ENCODE data around the gene EFEMP2.
A peak's percentile ranks its signal among the peaks of the same experiment; 100 is the strongest.

The EFEMP2 gene

GRCh38 chr11:65884716-65885092 is 12.1 kb upstream of the EFEMP2 start:
- peak; percentile 76 for DNase-seq

DNA sequence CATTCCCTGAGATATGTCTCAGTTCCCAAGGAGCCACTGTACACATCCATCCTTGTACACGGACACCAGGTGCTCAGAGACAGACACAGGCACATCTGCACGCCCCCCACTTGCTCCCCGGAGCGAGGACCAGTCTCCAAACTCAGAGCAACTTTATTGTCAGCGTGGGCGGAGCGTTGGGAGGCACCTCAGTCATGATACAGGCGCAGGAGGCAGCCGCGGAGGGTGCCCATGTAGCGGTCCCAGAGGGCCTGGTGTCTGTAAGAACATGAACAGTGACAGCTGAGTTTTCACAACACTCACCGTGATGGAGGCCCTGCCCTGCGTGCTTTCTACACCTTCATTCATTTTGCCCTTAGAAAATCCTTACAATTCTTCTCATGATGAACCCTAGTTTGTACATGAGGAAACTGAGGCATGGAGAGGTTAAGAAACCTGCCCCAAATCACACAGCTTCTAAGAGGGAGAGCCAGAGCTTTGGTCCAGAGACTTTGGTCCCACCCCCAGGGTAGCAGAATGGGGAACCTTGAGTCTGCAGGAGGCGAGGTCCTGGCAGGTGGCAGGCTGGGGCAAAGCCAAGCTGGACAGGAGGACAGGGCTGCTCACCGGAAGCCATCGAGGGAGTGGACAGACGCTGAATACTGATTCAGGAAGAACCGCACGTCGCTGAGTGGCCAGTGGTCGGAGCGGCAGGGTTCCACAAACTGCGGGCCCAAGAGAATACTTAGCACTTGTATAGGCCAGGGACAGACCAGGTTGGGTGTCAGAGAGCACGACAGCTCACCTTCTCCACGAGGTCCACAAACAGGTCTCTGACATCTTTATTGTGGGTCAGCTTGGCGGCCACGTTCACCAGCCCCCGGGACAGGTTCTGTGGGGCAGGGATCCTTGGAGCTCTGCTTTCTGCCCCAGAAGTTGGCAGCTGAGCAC is 11.5 kb upstream of the EFEMP2 start:
- DNase-seq: no peak

- no peak for DNase-seq
These were observed 10.6 kb upstream of the EFEMP2 start for GRCh38 chr11:65883058-65883761.

- DNase-seq: no peak
These were observed 9.8 kb upstream of the EFEMP2 start for GRCh38 chr11:65882120-65883057.

DNA sequence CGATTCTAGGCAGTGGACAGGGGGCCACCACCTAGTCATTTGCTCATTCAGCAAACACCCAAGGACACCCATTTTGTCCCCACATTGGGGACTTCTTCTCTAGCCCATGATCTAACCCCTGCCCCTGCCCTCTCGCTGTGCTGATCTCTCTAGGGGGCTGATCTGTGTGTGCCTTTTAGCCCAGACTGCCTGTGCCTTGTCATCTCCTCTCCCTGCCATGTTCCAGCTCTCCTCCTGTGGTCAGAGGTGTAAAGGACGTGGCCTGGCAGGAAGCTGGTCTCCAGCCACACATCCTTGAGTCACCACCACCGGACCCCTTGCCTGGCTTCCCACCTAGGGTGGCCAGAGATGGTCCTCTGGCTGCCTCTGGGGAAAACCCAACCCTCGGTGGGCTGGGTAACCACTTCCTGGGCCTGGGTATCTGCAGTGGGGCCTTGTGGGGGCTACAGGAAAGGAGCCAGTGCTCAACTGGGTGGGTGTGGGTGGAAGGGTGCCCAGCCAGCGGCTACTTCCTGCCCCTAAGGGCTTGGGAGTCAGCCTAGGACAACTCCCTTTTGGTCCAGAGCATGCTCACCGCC is 8.3 kb upstream of the EFEMP2 start:
- no peak for DNase-seq

GRCh38 chr11:65880027-65880426 is 7.4 kb upstream of the EFEMP2 start:
- no peak for DNase-seq

DNA sequence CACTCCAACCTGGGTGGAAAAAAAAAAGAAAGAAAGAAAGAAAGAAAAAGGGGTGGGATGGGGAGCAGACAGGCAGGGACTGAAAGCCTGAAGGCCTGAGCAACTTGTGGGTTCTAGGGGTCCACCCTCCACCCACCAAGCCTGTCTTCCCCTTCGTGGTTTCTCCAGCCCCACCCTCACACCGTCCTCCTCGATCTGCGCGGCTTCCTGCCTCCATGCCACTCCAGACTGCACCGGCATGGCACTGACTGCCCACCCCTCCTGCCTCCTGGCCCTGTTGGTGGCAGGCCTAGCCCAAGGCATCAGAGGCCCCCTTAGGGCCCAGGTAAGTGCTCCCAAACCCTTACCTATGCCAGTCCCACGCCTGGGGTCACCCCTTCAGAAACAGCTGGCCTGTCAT is 7.0 kb upstream of the EFEMP2 start, which contains the start of gene CTSW:
CTSW (plus strand) TSS at position 221 of the 400 bp plus-strand sequence; CDS start at position 239, 18 bp downstream.
- peak; percentile 30 for DNase-seq

DNA sequence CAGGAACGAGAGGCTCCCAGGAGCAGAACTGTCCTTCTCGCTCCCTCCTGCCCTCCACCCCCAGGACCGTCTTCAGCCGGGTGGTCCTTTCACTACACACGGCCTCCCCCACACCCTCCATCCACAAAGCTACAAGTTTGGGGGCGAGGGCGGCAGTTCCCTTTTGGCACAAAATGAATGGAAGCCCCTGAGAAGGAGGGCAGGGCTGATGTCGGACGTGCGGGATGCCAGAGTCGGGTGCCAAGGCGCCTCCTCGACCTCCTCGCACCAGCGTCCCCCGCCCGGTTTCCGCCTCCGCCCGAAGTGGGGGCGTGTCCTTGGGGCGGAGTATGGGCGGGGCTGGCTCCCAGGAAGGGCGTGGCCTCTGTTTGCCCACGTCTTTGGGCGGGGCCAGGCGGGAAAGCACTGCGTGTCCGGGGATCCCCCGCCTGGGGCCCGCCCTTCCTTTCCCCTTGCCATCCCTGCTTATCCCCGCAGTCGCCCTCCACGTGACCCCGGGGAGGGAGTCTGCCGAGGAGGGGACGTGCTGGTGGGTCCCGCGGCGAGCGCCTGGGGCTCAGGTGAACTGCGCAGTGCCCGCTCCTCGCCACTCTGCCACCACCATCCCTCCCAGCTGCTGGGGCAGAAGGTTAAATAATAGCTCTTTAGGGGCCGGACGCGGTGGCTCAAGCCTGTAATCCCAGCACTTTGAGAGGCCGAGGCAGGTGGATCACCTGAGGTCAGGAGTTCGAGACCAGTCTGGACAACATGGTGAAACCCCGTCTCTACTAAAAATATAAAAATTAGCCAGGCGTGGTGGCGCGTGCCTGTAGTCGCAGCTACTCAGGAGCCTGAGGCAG is 937 bp upstream of the EFEMP2 start:
- peak; percentile 96 for DNase-seq

- DNase-seq: no peak
These were observed 620 bp downstream of the EFEMP2 start for GRCh38 chr11:65871811-65872548.

DNA sequence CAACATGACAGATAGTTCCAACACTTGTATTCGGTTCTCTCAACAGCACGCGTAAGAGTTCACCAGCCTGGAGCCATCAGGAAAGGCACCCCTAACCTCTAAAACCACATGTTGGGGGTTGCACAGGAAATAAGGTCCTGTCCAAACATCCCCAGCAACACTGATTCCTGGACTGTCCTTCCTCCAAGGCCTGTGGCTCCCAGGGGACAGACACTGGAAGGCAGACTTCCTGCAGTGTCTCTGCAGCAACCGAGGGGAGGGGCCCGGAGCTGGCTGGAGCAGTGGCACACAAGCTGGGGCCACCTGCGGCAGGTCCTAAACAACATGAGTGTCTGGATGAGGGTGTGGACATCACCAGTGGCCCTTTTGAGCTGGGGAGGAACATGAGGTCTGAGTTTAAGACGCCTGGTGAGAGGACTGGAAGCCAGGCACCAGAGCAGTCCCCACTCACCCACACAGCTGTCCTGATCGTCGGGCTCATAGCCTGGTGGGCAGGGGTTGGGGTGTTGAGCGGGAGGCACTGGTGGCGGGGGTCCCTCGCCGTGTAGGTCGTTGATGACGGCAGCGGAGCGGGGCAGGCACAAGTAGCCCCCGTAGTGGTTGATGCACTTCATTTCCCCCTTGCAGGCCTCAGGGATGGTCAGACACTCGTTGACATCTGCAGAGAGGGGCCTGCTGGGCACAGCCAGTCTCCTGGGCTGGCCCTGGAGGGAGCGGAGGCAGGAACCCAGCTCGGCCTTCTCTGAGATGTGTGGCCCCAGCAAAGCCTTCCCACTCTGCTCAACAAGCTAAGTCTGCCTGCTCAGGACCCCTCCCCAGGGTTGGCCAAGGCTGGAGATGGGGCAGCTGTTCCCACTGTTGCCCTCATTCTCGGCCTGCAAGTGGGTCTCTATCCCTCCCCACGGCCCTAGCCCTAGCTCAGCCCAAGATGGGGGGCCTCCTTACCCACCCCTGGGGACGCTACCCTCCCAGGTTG is 1.6 kb downstream of the EFEMP2 start:
- no peak for DNase-seq

DNA sequence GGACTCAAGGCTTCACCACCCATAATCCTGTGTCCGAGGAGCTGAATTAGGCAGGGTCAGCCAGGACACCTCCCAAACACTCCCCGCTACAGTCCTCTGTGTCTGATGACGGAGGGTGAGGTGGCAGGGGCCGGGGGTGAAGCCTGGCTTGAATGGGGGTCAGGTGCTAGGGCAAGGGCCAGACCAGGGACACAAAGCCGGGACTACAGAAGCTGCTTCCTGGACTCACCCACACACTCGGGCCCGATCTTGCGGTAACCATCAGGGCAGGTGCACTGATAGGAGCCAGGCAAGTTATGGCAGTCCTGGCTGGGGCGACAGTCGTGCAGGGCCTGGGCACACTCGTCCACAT is 2.3 kb downstream of the EFEMP2 start:
- DNase-seq: no peak

DNA sequence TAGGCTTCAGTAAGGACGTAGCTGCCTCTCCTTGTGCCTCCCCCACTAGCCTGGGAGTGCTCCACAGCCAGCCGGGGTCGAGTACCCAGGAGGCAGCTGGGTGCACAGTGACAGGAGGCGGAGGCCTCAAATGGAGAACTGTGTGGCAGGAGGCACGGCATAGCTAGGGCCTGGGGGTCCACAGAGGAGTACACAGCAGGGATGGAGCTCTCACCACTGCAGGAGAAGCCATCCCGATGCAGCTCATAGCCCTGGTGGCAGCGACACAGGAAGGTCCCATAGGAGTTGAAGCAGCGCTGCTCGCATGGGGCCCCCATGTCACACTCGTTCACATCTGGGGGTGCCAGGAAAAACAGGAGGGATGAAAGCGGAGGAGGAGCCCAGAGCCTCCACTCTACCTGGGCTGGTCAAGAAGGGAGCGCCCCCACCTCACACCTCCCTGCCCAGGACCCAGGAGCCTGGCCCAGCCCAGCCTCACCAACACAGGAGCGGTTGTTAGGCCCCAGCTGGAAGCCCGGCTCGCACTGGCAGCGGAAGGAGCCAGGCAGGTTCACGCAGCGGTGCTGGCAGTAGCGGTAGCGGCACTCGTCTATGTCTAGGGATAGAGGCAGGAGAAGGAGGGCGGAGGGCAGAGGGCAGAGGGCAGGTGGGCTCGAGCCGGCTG is 2.8 kb downstream of the EFEMP2 start:
- DNase-seq: no peak

DNA sequence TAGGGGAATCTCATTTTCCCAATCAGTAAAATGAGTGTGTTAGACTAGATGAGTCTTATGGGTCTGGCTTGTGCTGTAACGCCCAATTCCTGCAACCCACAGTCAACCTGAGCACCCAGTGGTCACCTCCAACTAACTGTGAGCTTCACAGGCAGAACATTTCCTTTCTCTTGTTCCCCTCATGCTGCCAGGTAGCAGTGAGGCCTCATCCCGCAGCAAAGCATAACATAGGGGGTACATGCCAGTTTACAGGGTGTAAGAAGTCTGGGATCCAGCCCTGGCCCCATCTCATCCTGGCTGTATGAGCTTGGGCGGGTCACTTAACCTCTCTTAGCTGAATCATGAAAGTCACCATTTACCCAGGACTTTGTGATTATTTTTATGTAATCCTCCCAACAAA is 3.7 kb downstream of the EFEMP2 start:
- no peak for DNase-seq

- DNase-seq: no peak
These were observed 4.4 kb downstream of the EFEMP2 start for GRCh38 chr11:65868076-65868667.

DNA sequence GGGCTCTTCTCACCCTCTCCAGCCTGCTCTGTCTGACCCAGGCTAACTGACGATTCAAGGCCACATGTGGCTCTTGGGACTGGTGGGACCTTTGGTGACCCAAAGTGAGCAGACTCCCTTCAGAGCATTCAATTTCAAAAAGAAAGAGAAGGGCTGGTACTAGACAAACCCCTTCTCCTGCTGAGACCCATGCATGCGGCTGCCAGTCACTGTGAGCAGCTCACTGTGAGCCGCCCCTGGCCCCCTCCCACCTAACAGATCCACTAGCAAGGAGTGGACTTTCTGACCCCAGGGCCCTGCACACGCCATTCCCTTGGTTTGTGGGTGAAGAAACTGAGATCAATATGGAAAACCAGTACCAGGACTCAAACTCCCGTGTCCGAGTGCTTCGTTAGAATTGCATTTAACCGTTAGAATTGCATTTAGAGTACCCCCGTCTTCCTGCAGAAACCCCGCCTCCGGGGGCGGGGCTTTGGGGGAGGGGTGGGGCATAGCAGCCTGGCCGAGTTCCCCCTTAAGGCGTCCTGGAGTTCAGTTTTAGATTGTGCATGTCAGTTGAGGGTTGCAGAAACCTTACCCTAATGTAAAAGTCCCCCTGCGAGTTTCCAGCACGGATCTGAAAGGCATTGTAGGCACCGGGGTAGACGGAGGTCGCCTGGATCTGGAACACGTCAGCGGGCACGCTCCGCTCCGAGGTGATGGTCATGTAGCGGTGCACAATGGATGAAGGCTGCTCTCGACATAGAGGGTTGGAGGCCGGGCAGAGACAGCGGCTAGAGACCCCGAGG is 5.1 kb downstream of the EFEMP2 start:
- no peak for DNase-seq

DNA sequence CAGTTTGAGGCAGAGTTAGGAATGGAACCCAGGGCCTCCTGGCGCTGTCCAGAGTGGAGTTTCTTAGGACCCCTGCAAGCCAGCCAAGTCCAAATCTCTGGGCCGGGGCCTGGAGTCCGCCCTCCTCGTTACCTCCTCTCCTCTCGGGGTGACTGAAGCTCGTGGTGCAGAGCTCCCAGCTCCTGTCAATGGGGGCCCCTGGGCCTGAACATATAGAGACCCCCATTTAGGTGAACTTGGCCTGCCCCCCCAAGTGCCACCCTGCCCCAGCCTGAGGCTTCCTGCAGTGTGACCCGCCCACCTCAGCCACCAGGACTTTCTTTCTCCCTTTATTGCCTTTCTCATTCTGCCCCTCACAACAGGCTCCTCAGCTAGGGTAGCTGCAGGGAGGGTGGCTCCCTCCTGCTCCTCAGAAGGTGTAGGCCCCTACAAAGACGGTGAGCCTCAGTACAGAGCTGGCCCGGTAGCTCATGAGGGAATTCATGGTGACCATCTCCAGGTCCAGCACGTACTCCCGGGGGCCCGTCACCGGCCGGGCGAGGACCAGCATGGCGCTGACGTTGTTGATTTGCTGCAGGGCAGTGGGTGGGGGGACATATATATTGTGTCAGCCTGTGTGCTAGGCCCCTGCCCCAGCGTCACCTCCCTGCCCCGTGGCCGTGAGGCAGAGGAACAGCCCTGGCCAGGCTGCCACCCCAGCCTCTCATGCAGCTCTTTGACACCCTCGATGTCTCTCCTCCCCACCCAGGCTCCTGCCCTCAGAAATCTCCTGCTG is 5.9 kb downstream of the EFEMP2 start:
- DNase-seq: no peak

All from central memory CD4-positive, alpha-beta T cell (primary cell).